Testis (tissue), 2 donors: ENCODE measurements around the gene C19orf47.

Experiments
- CTCF ChIP-seq, 3 experiments: fragments of 450-650 bp in 2 of 3; fragments of 200-600 bp in 1 of 3; sonication (generic) in 1 of 3; IDR thresholded peaks; one replicate each; pipeline ENCODE4 v1.5.1; 2016 to 2019; ENCODE audit warnings: antibody characterized with exemption in 3 of 3, mild to moderate bottlenecking in 2 of 3, moderate library complexity in 1 of 3
- POLR2A ChIP-seq: fragments of 450-650 bp; IDR thresholded peaks from one replicate; pipeline ENCODE4 v1.6.1; 2017; ENCODE audit warnings: antibody characterized with exemption, mild to moderate bottlenecking, moderate library complexity

GRCh38 chr19:40355975-40356680 is 7.9 kb upstream of the C19orf47 start:
- TF ChIP-seq CTCF (IDR thresholded peaks at IDR 0.05) (no peak), POLR2A (no peak)
